Tongue (tissue), 2 donors: ENCODE data around the gene EHHADH. TPM values are rescaled to one million over a fixed set of nuclear protein-coding genes. Genes with fewer than 3 reads are reported as not detected.

Source experiments
- DNase-seq: peaks from one replicate; pipeline ENCODE4 v3.0.0-alpha.2; 2015
- total RNA-seq: library from RNA; depleted of rRNA; stranded (reverse); fragments of >200 nt; gene quantifications from one replicate; pipeline ENCODE4 v1.2.3, GENCODE V29; 2014

Gene EHHADH
- total RNA-seq, 1 donor from 2014 or later = 3.8 TPM

DNA sequence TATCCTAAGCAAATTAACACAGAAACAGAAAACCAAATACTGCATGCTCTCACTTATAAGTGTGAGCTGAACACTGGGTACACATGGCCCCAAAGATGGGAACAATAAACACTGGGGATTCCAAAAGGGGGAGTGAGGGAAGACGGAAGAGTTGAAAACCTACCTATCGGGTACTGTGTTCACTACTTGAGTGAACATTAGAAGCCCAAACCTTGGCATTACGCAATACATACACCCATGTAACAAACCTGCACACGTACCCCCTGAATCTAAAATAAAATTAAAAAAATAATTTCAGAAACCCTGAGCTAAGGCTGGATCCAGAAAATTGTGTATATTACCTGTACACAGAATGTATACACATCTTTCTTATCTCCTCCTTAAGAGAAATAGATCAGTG lies 58.2 kb downstream of the EHHADH start:
- no peak for DNase-seq

DNA sequence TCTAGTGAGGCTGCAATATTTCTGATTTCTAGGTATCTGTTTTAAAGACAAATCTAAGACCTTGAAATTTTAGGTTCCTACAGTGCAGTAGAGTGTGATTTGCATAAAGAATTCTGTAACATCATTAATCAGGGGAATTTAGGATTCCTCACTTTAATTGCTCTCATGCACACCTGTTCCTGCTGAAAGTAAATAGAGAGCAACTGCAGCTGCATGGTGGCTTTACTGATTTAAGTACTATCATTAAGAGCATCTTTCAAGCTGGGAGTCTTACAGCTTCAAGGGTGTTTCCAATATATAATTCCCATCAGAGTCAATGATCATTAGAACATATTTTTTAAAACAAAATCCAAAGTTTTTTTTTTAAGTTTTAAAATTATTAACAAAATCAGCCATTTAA lies 65.0 kb downstream of the EHHADH start:
- DNase-seq = no peak

DNA sequence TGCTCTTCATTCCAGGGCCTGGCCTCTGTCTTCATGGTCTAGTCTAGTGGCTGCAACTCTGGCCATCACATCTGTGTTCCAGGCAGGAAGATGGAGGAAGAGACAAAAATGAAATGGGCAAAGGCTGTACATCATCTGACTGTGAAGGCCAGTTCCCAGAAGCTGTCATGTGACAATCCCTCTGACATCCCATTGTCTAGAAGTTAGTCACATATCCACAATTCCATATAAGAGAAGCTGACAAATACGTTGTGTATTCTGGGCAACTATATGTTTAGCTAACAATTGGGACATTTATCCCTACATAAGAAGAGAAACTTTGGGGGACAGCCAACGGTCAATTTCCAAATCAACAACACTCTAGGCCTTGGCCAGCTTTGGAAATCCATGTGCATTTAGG lies 66.5 kb downstream of the EHHADH start:
- no peak for DNase-seq

DNA sequence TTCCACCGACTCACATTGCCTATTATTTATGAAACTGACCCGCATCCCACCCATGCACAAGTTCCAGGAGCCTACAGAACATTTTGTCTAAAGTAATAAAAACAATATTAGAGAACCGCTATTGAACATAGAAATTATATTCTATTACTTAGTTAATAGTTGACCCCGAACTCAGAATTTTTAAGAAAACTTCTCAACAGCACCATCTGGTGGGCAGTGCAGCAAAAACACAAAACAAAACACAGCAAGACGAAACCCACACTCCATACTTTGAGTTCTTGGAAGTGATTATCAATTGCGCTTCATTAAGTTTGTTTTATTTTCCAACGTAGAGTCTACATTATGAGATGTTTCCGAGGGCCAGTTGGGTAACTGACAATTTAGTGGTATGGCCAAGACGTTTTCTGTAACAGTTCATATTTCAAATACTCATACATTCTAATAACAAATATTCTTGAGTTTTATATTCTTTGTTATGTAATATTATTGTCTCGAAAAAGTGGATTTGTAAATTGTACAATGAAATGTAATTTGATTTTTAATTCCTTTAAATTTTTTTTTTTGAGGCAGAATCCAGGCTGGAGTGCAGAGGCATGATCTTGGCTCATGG lies 77.0 kb downstream of the EHHADH start:
- peak; percentile 77 for DNase-seq

DNA sequence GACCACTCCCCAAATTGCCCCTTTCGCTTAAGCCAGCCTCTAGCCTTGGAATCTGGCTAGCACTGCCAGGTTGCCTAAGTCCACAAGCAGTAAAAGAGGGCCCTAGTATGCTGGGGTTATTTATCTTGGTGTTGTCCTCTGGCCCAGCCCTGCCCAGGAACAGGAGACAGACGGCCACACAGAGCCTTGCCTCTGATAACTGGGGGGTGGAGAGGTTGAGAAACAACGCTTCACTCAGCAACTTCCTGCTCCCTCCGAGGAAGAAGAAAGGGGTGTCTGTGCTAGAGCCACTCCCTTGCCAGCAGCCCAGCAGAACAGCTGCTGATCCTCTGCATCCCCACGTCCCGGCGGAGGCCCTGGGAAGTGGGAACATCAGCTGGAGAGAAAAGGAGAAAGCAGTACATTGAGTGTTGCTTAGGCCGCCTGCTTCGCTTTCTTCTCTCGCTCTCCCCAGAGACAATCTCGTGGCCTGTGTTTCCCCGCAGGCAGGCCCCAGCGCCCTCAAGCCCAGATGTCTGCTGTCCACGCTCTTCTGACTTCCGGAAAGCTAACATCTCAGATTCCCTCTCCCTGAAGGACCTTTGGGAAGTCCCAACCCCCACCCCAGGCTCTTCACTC lies 78.4 kb downstream of the EHHADH start:
- DNase-seq = peak; percentile 81

DNA sequence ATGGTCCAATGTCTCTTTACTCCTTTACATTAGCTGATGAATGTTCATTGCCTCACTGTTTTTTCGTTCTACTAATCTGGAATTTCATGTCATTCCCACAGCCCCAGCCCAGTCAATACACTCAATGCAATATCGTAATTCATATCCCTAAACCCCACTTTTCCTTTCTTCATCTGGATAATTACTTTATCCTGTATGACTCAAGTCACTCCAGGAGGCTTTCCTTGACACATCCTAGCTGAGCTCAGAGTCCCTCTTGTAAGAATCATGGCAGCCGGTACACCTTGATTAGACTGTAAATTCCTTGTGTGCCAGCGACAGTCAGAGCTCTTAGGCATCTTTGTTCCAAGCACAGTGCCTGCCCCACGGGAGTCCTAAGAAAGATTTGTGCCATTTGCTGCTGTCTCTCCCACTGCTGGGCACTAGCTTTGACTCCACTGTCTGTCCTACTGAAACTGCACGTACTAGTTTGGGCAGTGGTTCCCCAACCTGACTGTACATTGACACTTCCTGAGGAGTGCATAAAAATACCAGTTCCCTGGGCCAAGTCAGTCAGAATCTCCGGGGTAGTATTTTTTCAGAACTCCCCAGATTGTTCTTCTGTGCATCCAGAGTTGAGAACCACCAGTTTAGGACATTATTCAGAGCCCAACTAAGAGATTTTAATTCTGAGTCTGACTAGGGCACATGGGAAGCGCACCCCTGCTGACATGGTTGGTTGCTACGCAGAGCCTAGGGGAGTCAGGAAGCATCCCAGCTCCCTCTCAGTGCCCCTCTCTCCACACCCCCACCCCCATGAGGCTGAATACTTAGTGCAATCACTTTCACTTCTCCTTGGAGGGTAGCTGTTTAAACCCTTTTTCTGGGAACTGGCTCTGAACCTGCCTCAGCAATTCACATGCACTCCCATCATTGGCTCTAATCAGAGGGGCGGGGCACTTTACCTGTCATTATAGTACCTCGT lies 81.5 kb downstream of the EHHADH start:
- DNase-seq = no peak

DNA sequence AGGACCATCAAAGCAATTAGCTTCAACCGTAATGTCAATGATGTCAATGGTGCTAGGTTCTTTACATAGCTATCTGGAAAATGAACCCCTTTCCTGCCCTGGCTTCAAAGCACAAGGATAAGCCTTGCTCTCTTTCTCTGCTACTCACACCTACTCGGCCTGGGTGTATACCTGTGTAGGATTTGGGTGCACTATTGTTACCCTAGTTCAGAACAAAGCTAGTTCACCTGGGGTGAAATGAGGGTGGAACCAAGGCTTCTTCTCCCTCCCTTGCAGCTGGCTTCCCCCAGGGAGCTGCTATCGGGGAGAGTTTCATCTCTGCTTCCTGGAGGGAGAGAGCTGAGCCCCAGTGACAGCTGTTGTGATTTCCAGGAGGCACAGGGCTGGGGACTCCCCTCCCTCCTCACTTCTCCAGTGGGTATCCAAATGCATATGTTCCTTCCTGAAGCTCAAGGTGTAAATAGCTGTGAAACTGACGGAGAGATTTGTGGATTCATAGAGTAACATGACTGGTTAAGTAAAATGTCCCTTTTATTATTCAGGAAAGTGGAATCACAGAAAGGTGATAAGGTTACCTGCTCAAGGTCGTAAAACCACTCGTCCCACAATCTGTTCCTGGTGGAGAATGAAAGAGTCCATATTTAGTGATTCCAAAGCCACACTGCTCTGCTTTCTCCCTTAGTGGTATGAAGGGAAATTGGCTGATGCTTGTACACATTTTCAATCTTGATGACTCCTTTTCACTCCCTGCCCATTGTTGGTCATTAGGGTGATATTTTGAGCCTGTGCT lies 89.2 kb downstream of the EHHADH start:
- no peak for DNase-seq

DNA sequence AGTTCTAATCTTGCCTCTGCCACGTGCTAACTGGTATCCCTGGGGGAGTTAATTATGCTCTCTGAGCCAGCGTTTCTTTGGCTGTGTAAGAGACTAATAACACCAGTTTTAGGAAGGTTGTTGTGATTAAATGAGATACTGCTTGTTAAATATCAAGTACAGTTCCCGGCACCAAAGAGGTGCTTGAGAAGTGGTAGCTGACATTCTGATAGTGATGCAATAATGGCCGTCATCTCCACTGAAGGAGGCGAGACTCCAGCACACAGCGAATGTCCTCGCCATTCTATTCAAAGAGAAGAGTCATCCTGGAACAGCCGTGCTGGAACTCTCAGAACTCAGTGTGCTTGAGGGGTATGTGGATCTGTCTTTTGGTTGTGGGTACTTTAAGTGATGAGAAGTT lies 91.2 kb downstream of the EHHADH start:
- DNase-seq = no peak

DNA sequence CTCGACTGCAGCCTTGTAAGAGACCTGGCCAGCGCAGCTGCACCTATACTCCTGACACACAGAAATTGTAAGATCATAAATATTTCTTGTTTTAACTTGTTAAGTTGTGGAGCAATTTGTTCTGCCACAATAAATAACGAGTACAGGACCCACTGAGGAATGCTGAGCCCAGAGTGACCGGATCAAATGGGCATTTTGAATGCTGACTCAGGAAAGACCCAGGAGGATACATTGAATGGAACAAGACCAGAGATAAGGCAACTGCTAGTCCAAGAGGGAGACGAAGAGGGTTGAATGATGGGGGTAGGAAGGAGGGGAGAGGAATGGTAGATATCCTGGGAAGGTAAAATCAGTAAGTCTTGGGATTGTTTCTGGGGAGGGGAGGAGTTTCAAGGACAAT lies 92.1 kb downstream of the EHHADH start:
- no peak for DNase-seq

DNA sequence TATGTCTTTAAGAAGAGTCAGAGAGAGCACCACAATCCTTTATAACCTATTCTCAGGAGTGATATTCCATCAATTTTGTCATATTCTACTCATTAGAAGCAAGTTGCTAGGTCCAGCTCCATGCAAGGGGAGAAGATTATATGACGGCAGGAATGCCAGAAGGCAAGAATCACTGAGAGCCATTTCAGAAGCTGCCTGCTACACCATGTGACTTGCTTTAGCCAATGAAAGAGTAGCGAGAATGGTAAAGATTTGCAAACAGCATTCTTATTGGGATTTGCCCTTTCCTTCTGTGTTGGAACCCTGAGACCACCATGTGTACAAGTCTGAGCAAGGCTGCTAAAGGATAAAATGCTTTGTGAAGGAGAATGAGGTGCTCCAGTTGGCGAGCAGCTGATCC lies 96.5 kb downstream of the EHHADH start:
- no peak for DNase-seq

DNA sequence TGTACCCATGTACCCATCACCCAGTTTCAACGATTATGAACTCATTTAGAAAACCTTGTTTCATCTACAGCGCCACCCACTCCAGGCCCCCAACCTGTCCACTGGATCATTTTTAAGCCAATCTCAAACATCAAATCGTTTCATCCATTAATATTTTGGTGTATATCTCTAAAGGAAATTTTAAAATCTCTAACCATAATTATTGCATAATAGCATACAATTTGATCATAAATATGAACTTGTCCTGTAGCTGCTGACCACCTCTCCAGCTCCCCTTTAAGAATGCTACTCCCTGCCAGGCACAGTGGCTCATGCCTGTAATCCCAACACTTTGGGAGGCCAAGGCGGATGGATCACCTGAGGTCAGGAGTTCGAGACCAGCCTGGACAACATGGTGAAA lies 98.2 kb downstream of the EHHADH start:
- no peak for DNase-seq

DNA sequence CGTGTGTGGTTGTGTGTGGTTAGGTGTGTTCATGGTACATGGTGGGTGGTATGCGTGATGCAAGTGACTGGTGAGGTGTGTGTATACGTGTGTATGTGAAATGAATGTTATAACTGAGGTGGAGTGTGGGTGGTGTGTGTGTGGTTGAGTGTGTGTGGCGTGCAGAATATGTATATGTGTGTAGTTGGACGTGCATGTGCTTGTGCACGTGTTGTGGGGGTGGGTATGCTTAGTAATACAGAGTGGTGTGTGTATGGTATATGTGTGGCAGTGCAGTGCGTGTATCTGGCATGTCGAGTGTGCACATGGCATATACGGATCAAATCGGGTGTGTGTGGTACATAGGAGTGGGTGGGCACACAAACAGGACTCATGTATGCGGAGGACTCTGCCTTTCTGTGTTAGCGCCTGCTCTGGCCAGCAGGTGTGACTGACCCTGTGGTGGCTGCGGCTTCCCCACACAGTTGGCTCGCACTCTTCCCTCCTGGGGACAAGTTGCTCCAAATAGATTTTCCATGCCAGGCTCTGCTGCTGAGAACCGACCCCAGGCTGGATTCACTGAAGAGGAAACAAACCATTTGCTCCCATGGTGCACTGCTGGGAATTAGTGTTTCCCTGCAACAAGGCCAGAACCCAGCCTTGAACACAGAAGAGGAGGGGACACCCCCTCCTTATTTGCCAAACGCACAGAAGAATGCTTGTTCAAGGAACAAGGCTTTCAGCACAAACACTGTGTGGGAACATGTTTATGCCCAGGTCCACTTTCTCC lies 99.8 kb downstream of the EHHADH start:
- DNase-seq = peak; percentile 72

DNA sequence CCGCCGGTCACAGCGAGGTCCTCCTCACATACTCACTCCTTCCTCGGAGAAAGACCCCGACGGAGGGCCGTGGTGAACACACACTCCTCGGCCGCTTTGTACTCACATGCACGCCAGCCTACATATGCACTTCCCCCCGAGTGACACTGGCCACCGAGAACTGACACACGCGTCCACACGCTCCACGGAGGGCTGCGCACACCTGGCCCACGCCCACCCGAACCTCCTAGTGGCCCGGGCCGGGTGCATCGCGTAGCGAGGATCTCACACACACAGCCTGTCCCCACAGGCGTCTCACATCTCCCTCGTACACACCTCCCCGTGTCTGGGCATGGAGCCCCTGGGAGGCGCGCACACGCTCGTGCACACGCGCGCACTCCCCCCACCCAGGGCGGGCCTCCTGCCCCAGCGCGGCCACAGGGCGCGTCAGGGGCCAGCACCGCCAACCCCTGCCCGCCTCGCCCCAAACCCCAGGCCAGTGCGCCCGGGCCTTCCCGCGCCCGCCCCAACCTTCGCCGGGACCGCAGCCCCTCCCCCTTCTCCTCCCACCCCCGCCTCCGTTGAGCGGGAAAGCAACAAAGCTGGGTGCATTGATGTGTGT lies 100.6 kb downstream of the EHHADH start:
- DNase-seq = peak; percentile 50

DNA sequence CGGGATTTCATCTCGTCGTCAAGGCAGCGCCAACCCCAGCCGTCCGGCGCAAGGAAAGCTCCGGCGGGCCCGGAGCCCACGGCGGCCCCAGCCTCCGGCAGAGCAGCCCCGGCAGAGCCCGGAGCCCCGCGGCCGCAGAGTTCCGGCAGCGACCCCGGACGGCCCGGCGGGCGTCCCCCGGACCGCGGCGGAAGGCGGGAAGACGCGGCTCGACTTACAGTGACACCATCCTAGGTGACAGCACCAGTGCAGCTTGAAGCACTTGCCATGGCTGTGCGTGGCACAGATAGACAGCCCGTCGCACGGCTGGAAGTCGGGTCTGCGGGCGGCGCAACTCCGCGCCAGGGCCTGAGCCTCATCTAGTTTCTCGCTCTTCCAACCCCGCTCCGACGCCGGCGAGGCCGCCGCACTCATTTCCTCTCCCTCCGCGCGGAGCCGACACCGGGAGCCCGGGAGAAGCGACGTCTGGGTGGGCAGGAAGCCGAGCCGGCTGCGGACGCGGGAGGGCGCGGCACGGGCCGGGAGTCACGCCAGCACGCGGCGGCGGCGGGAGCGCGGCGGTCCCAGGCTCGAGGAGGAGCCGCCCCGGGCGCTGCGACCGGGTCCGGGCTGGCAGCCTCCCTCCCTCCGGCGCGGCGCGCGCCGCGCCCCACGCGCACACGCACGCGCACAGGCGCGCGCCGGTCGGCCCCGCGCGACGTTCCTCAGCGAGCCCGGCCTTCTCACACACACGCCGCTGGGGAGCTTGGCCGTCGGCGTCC lies 101.3 kb downstream of the EHHADH start, which contains the start of gene C3orf70:
C3orf70 (minus strand) TSS at position 651 of the 761 bp plus-strand sequence; CDS start at position 414, 237 bp downstream.
- DNase-seq = peak; percentile 76

DNA sequence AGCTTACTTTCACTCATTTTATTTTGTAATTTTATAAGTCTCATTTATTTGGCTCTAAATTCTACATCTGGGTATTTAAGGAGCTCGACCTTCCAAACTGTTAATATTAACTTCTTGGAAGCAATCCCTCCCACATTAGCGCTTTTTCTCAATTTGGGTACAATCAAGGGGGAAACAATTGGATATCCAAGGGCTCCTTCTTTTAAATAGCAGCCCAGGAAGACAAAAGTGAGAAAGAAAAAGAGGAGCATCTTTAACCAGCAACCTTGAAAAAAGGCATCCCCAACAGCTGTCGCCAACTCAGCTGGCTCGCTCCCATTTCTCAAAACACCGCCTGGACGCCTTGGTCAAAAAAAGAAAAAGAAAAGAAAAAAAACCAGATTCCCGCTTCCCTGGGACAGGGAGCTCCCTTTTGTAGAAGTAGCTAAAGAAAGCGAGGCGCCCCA lies 101.9 kb downstream of the EHHADH start:
- peak; percentile 73 for DNase-seq

DNA sequence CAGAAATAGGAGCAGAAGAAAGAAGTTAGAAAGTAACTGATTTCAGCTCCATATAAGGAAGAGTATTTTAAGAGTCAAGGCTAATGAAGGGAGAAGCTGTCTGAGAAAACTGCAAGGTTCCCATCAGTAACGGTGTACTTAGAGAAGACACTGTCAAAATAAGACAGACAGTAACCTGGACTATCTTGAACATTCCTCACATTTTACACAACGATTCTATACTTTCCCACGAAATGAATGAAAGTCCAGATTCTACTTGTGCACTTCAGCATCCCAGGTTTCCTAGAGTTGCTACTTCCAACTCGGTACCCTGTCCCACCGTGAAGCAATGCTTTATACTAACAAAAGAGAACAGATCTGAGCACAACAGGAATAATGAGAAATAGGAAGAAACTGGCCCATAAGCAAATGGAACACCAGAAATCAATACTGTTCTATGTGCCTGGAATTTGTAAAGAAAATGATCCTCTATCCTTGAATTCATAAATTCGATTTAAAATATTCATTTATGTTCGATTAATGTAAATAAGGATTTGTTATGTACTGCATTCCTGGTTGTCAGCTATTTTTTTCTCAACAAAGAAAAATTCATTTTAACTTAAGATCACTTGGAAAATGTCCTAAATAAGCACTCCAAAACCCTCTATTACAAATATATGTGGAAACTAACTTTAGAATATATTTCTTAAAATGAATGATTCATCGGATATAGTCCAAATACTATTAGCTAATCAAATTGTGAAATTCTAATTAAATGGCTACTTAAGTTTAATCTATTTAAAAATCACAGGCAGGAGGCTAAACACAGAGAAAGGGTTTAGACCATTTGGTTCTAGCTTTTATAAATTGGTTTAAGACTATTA lies 102.5 kb downstream of the EHHADH start:
- no peak for DNase-seq

DNA sequence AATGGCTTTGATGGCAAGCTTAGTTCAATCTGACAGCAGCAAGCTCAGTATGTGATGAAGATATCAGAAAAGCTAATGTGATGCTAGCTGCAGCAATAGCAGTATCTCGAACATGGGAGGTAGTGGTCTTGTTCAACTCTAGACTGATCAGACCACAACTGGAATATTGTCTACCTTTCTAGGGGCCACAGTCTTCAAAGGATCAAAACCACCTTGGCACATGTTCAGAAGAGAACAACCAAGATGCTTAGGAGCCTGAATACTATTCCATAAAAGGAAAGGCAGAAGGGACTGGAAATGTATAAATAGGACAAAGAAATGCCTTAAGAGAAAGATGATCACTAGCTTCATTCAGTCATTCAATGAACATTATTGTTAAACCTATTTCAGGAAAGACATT lies 103.3 kb downstream of the EHHADH start:
- DNase-seq = no peak

DNA sequence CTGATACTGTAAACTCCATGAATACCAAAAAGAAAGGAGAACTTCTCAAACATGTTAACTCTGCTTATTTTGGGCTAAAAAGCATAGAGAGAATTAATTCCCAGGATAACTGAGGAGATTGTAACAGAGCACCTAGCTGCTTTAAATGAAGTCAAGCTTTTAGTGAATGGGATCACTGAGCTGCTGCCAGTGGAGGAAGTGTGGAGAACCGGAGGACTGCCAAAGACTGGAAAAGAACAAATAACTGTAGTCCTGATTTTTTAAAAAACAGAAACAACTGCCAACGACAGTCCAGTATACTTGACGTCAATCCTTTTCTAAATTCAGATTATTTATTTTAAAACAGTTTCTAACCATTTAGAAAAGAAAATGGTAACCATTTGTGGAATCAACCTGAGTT lies 104.3 kb downstream of the EHHADH start:
- peak; percentile 62 for DNase-seq

DNA sequence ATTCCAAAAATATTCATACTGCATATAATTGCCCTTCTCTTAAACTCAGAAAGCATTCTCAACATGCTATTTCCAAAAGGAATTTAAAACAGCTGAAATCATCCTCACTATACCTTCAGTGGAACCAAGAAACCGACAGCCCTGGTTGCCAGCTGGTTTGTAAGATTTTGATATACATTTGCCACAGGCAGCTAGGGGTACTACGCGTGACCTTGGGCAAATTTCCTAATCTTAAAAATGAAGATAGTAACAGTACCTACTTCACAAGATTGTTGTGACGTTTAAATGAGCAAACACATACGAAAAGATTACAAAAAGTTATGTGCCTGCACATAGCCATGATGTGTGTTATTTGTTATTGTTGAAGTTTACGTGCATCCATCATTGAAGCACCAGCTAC lies 108.3 kb downstream of the EHHADH start:
- no peak for DNase-seq
